Endothelial cell (in vitro differentiated cells): ENCODE measurements around the gene CCNY. TPM values are rescaled to one million over a fixed set of nuclear protein-coding genes. Genes with fewer than 3 reads are reported as not detected.

Experiments
- DNase-seq: peaks from one replicate; pipeline ENCODE4 v3.0.0; 2021; ENCODE audit warnings: low spot score
- H3K27ac Mint-ChIP-seq: one replicate; pipeline ENCODE4 v1.8.0; 2021; ENCODE audit warnings: mixed read lengths, inconsistent platforms; ENCODE audit not compliant: unreplicated experiment
- H3K27me3 Mint-ChIP-seq: one replicate; pipeline ENCODE4 v1.8.0; 2021; ENCODE audit warnings: mild to moderate bottlenecking, moderate library complexity, mixed read lengths, inconsistent platforms; ENCODE audit not compliant: unreplicated experiment
- H3K36me3 Mint-ChIP-seq: one replicate; pipeline ENCODE4 v1.8.0; 2021; ENCODE audit warnings: mild to moderate bottlenecking, low read depth, mixed read lengths, inconsistent platforms; ENCODE audit not compliant: unreplicated experiment
- H3K4me1 Mint-ChIP-seq: one replicate; pipeline ENCODE4 v1.8.0; 2021; ENCODE audit warnings: mild to moderate bottlenecking, mixed read lengths, inconsistent platforms; ENCODE audit not compliant: unreplicated experiment
- H3K4me3 Mint-ChIP-seq: one replicate; pipeline ENCODE4 v1.8.0; 2021; ENCODE audit warnings: mild to moderate bottlenecking, mixed read lengths, inconsistent platforms; ENCODE audit not compliant: unreplicated experiment
- H3K9me3 Mint-ChIP-seq: one replicate; pipeline ENCODE4 v1.8.0; 2021; ENCODE audit warnings: mixed read lengths, inconsistent platforms; ENCODE audit not compliant: unreplicated experiment
- total RNA-seq: library from RNA; stranded (reverse); fragmentation: NEBNext Ultra II Directional; extraction: Animal tissue kit (Norgen Biotek cat#: 25700); gene quantifications from one replicate; pipeline ENCODE4 v1.2.1, GENCODE V29; 2021; ENCODE audit not compliant: unreplicated experiment
- TF ChIP-seq, protein P1 (sequence below): fragments of 200-600 bp; sonication (generic); IDR thresholded peaks from one replicate; pipeline ENCODE4 v1.5.0; 2021; ENCODE audit warnings: antibody characterized with exemption; ENCODE audit not compliant: unreplicated experiment

CCNY gene
- total RNA-seq, 1 donor from 2014 or later, result 169 TPM

DNA sequence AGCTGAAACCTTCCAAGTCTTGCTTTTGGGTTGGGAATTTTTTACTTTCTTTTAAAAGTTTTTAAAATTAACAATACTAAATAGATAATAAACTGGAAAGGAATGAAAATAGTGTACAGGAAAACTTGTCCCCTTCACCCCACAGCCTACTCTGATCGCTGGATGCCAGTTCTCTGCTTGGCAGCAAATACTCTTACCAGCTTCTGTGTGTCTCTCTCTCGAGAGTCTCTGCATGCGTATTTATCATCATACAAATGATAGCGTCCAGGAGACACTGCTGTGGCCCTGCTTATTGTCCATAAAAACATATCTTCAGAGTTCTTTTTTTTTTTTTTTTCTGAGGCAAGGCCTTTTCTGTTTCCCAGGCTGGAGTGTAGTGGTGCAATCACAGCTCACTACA, 101.5 kb downstream of the CCNY start:
- Mint-ChIP-seq H3K4me3 (no peak overlapping the region), H3K27me3 (peaks cover 23% of the 10 kb centered on the region), H3K36me3 (peaks cover 23% of the 10 kb centered on the region), H3K4me1 (peaks cover 35% of the 10 kb centered on the region), H3K27ac (no peak overlapping the region), H3K9me3 (peaks cover 4% of the 10 kb centered on the region)
- TF ChIP-seq, protein P1, sequence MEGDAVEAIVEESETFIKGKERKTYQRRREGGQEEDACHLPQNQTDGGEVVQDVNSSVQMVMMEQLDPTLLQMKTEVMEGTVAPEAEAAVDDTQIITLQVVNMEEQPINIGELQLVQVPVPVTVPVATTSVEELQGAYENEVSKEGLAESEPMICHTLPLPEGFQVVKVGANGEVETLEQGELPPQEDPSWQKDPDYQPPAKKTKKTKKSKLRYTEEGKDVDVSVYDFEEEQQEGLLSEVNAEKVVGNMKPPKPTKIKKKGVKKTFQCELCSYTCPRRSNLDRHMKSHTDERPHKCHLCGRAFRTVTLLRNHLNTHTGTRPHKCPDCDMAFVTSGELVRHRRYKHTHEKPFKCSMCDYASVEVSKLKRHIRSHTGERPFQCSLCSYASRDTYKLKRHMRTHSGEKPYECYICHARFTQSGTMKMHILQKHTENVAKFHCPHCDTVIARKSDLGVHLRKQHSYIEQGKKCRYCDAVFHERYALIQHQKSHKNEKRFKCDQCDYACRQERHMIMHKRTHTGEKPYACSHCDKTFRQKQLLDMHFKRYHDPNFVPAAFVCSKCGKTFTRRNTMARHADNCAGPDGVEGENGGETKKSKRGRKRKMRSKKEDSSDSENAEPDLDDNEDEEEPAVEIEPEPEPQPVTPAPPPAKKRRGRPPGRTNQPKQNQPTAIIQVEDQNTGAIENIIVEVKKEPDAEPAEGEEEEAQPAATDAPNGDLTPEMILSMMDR, result no peak
- DNase-seq, result no peak

DNA sequence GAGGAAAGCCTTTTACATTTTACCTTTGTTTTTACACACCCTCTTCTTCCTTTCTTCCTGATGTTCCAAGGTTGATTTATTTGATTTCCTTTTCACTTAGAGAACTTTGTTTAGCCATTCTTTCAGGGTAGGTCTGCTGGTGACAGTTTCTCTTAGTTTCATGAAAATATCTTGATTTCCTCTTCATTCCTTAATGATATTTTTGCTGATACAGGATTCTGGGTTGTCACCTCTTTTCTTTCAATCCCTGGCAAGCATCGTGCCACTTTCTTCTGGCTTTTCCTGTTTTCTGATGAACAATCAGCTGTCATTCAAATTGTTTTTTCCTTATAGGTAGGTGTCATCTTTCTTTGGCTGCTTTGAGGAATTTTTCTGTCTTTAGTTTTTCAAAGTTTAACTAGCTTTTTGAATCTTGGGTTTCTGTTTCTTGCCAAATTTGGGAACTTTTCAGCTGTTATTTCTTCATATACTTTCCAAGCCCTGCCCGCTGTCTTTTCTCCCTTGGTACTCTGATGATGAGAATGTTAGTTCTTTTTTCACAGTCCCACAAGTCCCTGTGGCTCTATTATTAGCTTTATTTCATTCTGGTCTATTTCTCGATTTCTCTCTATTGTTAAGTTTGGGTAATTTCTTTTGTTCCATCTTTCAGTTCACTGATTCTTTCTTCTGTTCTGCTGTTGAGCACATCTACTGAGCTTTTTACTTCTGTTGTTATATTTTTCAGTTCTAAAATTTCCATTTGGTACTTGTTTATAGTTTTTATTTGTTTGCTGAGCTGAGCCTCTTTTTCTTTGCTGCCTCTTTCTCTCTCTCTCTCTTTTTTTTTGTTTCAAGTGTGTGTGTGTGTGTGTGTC, 102.6 kb downstream of the CCNY start:
- H3K36me3 Mint-ChIP-seq, result peaks cover 28% of the 10 kb centered on the region
- H3K9me3 Mint-ChIP-seq, result peaks cover 9% of the 10 kb centered on the region

DNA sequence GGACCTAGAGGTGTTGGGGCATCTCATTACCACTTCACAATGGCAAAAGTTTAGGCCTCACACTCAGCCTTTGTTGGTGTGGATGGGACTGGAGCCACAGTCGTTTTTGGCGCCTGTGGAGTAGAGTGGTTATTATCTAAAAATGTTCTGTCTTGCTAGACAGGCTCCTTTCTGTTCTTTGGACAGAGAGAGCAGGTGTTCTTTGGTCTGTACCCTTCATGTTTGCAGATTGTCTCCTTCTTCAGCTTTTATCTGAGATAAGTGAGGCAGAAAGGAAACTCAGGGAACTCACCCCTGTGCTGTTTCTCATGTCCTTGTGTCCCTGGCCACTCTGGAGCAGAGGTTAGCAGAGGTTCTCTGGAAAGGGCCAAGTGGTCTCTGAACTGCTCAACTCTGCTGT, 103.7 kb downstream of the CCNY start:
- DNase-seq, result no peak
- Mint-ChIP-seq H3K27ac (no peak overlapping the region), H3K27me3 (peaks cover 23% of the 10 kb centered on the region), H3K36me3 (peaks cover 30% of the 10 kb centered on the region), H3K4me3 (no peak overlapping the region), H3K4me1 (peaks cover 34% of the 10 kb centered on the region), H3K9me3 (peaks cover 16% of the 10 kb centered on the region)
- TF ChIP-seq, protein P1, result no peak

More for the DNA sequence above, 102.6 kb downstream of the CCNY start:
- Mint-ChIP-seq H3K4me1 (peaks cover 35% of the 10 kb centered on the region), H3K27ac (peak overlapping the region; percentile 33), H3K27me3 (peaks cover 23% of the 10 kb centered on the region), H3K4me3 (no peak overlapping the region)
- no peak for DNase-seq
- TF ChIP-seq, protein P1, result no peak

DNA sequence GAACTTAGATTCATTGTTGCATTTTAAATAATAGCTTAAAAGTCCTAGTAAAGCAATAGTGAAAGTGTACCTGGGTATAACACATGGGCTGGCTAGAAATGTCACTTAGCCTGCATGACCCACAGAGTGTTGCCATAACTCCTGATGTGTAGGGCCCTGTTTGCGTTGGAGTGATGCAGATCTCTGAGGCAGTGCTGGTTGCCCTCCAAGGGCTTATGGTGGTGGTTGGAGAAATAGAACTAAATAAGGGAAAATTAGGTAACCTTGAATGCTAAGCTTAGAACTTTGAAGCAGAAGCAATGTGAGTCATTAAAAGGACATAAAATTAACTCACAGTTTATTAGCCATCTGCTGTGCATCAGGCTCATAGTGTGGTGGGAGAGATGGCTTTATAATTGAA, 105.7 kb downstream of the CCNY start:
- peaks cover 42% of the 10 kb centered on the region for H3K4me1 Mint-ChIP-seq
- peaks cover 17% of the 10 kb centered on the region for H3K27me3 Mint-ChIP-seq
- peak overlapping the region; percentile 49 for H3K27ac Mint-ChIP-seq
- peak overlapping the region; percentile 70 for H3K4me3 Mint-ChIP-seq
- H3K36me3 Mint-ChIP-seq, result peaks cover 40% of the 10 kb centered on the region
- H3K9me3 Mint-ChIP-seq, result peaks cover 21% of the 10 kb centered on the region
- no peak for DNase-seq
- TF ChIP-seq, protein P1, result no peak

DNA sequence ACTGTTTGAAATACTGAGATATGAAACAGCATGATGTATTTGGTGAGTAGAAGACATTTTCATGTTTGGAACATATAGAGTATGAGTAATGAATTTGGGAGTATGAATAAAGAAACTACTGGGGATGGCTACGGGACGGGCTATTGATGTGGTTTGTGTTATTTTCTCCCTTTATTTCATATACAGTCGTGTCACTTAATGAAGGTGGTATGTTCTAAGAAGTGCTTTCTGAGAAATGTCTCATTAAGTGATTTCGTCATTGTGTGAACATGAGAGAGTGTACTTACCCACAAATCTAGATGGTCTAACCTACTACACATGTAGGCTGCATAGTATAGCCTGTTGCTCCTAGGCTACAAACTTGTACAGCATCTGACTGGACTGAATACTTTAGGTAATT, 106.3 kb downstream of the CCNY start:
- Mint-ChIP-seq H3K9me3 (peaks cover 21% of the 10 kb centered on the region), H3K4me3 (no peak overlapping the region), H3K27ac (no peak overlapping the region), H3K4me1 (peaks cover 44% of the 10 kb centered on the region), H3K27me3 (peaks cover 18% of the 10 kb centered on the region), H3K36me3 (peaks cover 40% of the 10 kb centered on the region)
- no peak for DNase-seq
- TF ChIP-seq, protein P1, result no peak
